HG02610 (cell line): ENCODE measurements around the gene COQ5.

Experiments
- ATAC-seq: cut with Tn5 transposase; IDR thresholded peaks from one replicate; pipeline ENCODE4 v1.9.1; 2021; ENCODE audit warnings: mild to moderate bottlenecking, moderate library complexity; ENCODE audit not compliant: unreplicated experiment

COQ5 gene

DNA sequence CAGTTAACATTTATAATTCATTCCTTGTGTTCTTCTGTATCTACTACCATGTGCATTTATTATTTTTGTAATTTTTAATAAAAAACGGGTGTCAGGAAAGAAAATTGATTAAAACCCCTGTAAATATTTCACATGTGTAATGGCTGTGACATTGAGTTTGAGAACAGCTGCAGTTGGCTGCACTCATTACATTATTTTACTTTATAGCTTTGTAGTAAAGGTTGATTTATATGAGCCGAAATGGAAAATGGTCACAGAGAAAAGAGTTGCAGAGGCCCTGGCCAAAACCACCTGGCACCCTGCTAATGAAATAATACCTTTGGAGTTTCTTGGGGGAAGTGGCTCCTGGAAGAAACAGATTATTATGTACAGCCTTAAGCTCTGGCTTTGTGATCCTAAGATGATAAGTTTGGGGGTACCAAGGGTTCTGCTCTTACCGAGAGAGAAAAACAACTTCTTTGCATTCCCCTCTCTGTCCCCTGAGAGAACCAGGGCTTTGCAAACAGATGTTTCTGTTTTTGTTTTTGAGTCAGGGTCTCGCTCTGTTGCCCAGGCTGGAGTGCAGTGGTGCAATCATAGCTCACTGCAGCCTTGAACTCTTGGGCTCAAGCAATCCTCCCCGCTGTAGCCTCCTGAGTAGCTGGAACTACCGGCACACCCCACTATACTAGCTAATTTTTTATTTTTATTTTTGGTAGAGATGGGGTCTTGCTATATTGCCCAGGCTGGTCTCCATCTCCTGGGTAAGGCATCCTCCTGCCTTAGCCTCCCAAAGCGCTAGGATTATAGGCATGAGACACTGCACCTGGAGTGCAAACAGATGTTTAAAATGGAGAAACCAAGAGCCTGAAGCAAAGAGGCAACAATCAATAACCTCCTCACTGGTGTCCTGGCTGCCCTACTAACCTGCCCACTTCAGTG lies 42.7 kb downstream of the COQ5 start:
- ATAC-seq = no peak

DNA sequence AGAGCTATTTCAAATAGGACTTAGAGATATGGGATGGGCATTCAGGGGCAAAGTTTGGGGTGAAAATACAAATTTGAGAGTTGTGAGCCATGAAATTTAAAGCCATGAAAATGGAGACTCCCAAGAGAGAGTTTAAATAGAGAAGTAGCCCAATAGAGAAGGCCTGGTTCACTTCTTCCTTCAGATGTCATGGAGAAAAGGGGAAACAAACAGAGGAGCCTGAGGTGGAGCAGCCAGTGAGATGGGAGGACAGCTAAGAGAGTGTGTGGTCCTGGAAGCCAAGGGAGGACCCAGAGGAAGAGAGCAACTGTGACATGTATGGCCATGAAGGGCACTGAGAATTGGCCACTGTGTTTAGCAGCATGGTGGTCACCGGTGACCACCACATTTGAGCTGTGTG lies 45.3 kb downstream of the COQ5 start:
- ATAC-seq = no peak

DNA sequence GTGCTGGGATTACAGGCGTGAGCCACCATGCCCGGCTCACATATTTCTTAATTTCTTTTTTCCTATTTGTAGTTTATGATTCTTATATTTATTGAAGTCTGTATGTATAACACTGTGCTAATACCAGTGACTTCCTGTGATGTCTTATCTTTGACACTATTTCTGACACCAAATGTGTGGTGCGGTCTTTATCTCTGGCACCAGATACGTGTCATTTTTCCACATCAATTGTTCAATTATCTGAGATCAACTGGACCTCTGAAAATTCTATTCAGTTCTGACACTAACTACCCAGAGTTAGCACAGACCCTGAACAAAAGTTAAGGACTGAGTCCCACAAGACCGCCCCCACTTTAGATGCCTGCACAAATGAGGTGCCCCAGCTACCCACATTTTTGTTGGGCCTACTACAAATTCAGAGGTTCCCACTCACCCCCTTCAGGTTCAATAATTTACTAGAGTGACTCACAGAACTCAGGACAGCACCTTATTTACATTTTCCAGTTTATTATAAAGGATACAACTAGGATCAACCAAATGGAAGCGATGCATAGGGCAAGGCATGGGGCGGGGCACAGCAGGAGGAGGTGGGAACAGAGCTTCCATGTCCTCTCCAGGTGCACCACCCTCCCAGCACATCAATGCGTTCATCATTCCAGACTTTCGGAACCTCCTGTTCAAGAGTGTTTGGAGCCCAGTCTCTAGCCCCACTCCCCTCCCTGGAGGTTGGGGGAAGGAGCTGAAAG lies 47.8 kb downstream of the COQ5 start:
- no peak for ATAC-seq

DNA sequence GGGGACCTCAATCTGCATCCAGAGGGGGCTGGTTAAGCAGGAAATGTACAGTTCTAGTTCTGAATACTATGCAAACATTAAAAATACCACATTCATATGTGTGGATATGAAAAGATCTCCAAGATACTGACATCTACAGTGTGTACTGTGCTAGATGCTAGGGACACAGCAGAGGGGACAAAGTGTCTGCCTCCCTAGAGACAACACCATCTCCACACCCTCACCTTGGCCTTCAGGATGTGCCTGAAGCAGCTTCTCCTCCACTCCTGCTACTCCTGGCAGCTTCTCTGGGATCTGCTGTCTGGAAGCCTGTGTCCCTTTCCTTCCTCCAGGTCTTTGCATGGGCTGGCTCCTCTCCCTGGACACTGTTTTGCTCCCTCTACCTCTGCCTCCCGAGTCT lies 48.7 kb downstream of the COQ5 start:
- ATAC-seq = no peak

DNA sequence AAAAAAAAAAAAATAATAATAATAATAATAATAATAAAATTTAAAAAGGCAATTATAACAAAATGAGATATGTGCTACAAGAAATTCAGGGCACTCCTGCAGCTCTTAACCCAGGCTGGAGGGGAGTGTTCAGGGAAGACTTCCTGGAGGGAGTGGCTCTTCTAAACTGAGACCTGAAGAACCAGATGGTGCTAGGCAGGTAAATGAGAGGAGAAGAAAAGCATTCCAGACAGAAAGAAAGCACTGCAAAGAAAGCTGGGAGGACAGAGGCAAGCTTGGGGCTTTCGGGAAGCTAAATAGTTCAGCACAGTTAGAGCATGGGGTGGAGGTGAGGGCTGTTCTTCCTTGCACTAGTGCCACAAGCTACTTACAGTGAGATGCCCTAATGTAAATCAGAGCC lies 49.5 kb downstream of the COQ5 start:
- no peak for ATAC-seq

DNA sequence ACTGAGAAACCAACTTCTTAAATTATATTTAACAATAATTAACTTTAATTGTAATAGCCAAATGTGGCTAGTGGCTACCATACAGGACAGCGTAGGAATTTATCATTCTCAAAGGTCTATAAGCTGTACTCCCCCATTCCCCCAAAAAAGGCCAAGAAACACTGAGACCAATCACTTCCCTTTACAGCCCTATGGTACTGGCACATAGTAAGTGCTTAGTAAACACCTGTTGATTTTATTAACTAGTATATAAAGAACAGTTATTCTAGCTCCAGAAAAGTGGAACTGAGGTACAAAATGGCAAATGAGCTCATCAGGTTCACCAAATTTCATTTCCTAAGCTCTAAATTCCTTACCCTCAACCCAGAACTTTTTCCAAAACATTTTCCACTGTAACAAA lies 53.3 kb downstream of the COQ5 start:
- ATAC-seq = no peak

DNA sequence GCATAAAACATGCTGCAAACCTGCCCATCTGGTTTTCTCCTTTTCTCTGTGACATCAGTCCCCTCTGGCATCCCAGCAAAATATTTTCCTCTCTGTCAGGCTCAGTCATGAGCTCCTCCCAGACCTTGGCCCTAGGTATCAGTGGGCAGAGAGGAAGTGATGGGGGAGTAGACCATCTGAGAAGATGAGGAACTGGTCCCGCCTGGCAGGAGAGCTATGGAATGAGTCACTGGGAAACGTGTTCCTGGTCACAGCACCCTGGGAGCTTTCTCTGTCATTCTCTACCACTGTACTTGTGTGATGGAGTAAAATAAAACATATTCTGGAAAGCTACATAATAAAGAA lies 54.4 kb downstream of the COQ5 start:
- ATAC-seq = no peak

DNA sequence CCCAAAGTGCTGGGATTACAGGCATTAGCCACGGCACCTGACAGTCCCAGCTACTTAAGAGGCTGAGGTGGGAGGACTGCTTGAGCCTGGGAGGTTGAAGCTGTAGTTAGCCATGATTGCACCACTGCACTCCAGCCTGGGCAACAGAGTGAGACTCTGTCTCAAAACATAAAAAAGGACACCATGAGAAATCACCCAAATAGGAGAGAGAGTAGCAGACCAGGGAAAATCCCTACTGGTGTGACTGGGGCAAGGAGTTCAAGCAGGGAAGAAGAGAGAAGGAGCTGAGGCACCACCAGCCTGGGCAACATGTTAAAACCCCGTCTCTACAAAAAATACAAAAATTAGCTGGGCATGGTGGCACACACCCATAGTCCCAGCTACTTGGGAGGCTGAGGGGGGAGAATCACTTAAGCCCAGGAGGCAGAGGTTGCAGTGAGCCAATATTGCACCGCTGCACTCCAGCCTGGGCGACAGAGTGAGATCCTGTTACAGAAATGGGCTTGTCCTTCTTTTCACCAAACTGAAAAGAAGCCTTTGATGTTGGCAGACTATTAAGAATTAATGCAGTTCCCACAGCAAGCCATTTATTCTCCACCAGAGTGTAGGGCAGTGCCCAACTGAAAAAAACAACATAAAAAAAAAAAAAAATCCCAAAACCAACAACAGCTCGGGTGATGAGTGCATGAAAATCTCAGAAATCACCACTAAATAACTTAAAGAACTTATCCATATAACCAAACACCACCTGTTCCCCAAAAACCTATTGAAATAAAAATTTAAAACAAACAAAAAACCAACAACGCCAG lies 54.9 kb downstream of the COQ5 start:
- no peak for ATAC-seq

DNA sequence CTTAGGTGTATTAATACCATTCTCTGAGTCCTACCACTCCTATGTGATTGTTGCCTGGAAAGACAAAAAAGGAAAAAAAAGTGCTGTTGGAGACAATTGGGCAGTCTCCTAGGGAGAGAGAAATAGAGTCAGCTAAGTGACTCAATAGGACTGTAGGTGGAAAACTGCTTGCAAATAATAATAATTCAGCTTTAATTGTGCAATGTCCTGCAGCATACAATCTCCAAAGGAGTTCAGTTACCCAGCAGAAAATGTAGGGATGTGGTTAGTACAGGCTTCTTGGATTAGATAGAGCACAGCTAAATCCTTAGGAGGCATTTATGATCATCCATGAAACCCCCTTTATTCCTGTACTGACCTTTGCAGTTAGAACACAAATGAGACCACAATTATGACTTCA lies 56.4 kb downstream of the COQ5 start:
- ATAC-seq = no peak

DNA sequence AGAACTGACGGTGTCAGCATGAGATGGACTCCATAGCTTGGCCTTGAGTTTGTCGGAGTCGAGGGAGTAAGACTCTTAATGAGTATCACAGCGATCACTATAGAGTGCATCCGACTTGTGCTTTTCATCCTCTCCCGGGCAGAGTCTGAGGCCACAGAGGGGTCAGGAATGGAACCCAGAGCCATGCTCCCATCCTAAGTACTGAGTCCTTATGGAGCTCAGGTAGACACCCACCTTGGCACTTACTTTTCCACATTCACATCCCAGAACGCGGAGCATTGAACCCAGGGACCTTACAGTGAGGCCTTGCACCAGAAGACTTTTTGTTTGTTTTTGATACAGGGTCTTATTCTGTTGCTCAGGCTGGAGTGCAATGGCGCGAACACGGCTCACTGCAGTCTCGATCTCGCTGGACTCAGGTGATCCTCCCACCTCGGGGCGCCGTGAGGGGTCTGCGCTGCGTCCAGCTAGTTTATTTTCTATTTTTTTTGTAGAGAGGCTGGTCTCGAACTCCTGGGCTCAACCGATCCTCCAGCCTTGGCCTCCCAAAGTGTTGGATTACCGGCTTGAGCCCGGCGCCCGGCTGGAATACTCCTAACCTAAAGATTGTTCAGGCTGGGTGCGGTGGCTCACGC lies 58.7 kb downstream of the COQ5 start:
- peak; percentile 8 for ATAC-seq

DNA sequence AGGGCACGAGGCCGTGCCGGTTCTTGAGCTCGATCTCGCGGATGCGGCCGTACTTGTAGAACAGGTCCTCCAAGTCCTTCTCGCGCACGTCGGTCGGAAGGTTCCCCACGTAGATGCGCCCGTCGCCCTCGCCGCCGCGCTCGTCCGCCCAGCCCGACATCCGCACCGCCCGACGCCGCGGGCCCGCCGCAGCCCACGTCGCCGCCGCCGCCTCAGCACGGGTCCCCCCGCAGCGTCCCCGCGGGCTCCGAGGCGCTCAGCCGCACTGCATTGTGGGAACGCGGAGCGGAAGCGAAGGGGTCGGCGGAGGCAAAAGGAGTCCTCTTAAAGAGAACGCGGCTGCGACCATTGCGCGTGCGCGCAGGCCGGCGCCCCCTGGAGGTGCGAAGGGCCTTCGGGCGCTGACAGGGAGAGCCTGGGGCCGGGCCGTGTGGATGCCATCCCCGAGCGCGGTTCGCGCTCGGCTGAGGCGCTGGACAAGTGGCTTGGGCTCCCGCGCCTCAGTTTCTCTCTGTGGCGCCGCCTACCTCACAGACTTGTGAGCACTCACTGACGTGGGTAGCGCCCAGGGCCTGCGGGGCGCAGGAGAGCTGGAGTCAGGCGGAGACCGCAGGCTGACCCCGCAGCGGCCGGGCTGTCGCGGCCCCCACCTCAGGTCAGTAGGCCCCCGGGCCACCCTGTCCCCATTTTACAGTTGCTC lies 59.4 kb downstream of the COQ5 start, which contains the start of gene SRSF9:
Gene SRSF9 (minus strand): TSS at position 299 of the 700 bp plus-strand sequence. CDS start 139 bp downstream, at position 160.
- ATAC-seq = peak; percentile 85

DNA sequence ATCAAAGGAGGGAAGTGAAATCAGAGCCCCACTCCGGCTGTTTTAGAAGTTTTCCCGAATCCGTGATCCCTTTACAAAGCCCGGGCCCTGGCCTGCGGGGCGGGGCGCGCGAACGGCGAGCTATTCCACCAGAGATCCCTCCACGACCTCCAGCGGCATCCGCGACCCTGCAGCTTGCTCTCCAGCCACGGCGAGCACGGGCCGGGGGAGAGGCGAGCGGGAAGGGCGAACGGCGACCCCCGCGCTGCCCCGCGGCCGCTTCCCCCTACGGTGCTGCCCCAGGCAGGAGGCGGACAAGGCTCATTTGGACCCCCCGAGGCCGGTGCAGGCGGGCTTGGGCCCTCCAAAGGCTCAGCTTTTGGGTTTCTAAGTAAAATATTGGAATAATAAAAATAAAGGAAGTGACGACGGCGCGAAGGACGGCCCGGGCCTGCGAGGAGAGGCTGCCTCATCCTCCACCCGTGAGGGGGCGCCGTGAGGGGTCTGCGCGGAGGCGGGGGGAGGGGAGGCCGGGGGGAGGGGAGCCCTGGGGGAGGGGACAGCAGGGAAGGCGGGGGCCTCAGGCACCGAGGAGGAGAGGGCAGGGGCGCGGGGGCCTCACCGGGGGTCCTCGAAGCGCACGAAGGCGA lies 60.0 kb downstream of the COQ5 start:
- peak; percentile 18 for ATAC-seq

DNA sequence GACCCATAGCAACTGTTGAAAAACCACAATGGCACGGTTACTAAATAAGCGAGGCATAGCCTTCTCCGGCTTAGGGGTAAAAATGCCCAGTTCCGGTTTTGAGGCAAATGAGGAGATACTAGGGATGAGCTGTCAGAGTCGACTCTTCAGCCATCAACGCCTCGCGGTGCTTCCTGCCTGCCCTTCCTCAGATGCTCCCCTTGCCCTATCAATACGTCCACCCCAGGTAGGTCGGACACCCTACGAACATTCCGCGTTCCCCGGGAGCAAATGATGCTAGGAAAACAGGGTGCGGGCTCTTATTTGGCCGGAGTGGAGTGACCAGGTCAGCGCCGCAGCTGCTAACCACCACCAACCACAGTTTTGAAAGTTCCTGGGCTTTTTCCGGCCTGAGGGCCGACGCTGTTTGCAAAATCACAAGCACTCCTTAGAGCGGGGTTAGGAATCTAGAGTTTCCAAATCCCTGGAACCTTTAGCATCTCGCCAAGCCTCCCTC lies 60.6 kb downstream of the COQ5 start:
- no peak for ATAC-seq

DNA sequence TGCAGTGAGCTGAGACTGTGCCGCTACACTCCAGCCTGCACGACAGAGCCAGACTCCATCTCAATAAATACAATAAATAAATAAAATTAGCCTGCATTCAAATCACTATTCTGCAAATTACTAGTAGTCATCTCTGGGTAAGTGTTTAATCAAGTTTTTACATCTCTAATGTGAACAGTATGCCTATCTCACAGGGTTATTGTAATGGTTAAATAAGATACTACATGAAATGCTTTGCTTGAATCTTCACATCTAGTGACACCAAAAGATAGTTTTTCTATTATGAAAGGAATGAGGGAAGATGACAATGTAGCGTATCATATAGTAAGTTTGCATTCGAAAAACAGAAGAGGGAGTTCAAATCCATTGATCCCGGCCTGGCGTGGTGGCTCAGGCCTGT lies 61.5 kb downstream of the COQ5 start:
- ATAC-seq = no peak

DNA sequence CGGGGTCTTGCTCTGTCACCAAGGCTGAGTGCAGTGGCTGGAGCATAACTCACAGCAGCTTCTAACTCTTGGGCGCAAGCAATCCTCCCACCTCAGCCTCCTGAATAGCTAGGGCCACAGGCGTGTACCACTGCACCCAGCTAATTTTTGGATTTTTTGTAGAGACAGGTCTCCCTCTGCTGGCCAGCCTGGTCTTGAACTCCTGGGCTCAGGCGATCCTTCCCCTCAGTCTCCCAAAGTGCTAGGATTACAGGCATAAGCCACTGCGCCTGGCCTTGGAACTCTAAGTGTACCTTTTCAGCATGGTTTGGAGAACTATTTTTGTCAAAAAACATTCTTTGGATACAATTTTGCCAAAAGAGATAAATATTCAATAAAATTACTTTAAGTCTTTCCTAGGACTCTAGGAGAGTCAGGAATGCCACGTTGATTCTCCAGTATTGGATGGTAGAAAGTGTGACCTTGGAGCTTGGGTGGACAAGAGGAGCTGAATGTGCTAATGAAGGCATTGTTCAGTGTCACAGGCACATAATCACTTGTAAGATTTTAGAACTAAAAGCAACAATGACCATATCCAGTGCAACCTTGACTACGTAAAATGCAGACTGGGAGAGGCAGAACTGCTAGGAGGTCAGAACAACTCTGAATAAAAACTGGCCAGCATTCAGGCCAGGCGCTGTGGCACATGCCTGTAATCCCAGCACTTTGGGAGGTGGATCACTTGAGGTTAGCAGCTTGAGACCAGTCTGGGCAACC lies 62.2 kb downstream of the COQ5 start:
- no peak for ATAC-seq

DNA sequence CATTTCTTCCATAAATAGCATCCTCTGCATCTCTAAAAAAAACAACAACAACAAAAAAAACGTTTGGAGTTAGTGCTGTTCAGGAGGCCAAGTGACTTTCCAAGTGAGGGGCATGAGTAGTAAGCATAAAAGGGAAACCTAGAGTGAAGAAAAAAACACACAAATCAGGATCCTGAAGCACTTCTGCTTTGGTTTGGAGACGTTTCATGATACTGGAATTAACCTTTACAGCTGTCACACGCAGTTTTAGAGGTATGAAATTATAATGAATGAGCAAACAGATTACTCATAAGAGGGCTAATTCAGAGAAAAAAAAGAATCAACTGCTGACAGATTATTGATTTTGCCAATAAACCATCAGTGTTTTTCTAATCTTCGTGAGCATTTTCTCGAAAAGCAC lies 63.2 kb downstream of the COQ5 start:
- no peak for ATAC-seq

DNA sequence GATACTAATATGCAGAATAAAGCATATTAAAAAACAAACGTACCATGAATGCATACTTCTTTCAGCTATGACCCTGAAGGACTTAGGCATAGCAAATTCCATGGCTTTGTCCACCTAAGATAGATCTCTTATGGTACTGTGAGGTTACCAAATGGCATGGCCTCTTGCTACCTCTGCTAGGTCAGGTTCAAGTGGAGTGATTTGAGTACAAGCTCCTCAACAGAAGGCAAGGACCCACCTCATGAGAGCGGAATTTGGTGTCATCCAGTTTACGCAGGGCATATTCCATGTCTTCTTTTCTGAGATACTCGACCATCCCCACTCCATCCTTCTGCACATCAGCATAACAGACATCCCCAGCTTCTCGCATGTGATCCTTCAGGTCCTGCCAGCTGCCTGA lies 65.2 kb downstream of the COQ5 start:
- ATAC-seq = no peak

DNA sequence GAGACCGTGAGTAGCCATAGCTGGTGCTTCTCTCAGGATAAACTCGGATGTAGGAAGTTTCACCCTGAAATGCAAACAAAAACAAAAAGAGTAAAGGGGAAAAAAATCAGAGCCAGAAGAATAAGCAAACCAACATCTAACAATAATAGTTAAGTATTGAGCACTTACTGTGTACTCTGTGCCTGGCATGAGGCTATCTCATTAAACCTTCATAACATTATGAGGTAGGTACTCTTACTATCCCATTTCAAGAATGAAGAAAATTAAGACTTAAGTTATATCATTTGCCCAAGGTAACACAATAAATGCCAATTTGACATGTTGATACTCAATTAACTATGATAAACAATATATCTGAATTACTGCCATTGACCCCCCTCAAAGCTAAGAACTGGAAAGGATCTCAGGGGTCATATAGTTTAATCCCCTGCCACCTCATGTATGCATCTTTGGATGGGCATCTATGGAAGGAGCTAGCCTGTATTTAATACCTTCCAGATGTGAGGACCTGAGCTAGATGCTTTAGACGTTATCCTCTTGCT lies 66.8 kb downstream of the COQ5 start:
- no peak for ATAC-seq

DNA sequence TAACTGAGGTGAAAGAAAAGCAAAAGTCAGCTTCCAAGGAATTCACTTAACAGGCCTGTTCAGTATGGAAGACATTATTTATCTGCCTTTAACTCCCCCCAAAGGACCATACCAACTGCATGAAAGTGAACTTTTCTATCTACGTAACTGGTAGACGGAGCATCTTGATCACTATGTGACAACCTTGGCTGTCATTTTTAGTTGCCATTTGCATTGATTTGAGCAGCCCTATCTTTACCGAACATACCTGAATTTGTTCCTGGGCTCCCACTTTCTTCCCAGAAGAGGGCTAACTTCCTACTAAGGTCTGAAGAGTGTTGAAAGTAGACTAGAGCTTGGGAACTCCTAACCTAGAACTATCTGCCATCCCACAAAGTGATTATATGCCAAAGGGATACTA lies 68.8 kb downstream of the COQ5 start:
- ATAC-seq = no peak
